Right lobe of liver (tissue), 4 donors: ENCODE results near the gene RIMS1.

ENCODE experiments used
- POLR2A ChIP-seq: fragments of 450-650 bp; IDR thresholded peaks from one replicate; pipeline ENCODE4 v1.6.1; 2017; ENCODE audit warnings: antibody characterized with exemption, mild to moderate bottlenecking
- TF ChIP-seq, protein P1 (sequence below), 4 donors: fragments of 200-600 bp in 3 of 4; fragments of 450-650 bp in 1 of 4; IDR thresholded peaks; one replicate each; pipeline versions ENCODE4 v1.5.1 to v1.8.0; 2016 to 2022; ENCODE audit warnings: antibody characterized with exemption in 4 of 4, mild to moderate bottlenecking in 2 of 4
- donor health status: DM: no; HTN: no; CAD: no.
- donor health status: DM: no; HTN: no; CAD: no.
- donor health status: DM: no; HTN: yes; CAD: no.

DNA sequence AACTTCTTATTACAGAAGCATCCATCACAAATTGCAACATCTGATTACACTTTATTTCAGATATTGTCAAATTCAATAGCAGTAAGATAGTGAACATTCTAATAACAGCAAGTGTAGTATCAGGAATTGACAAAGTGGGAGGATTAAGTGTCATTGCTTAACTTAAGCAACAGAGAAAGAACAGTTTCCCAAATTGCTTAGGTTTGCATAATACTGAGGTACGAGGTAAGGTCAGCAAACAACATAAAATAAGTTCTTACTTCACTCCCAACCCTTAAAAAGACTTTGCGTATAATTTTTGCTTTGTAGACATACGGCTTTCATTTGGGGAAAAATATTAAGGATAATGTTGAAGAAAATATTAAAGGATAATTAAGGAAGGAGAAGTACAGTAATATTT lies 163.0 kb downstream of the RIMS1 start:
- TF ChIP-seq, protein P1, sequence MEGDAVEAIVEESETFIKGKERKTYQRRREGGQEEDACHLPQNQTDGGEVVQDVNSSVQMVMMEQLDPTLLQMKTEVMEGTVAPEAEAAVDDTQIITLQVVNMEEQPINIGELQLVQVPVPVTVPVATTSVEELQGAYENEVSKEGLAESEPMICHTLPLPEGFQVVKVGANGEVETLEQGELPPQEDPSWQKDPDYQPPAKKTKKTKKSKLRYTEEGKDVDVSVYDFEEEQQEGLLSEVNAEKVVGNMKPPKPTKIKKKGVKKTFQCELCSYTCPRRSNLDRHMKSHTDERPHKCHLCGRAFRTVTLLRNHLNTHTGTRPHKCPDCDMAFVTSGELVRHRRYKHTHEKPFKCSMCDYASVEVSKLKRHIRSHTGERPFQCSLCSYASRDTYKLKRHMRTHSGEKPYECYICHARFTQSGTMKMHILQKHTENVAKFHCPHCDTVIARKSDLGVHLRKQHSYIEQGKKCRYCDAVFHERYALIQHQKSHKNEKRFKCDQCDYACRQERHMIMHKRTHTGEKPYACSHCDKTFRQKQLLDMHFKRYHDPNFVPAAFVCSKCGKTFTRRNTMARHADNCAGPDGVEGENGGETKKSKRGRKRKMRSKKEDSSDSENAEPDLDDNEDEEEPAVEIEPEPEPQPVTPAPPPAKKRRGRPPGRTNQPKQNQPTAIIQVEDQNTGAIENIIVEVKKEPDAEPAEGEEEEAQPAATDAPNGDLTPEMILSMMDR (IDR thresholded peaks at IDR 0.05) = no peak
- no peak for TF ChIP-seq POLR2A
